Measurements from ENCODE around the gene ZNHIT1. TPM values are rescaled to one million over a fixed set of nuclear protein-coding genes. Genes with fewer than 3 reads are reported as not detected.

ZNHIT1 gene
- 10 to 100 TPM; 65.3 to 69.6 TPM for total RNA-seq

GRCh38 chr7:101217388-101218235 is at the start of gene ZNHIT1, which contains the start of gene PLOD3:
ZNHIT1 (plus strand) TSS chr7:101218165; CDS start chr7:101218196, 31 bp downstream.
PLOD3 (minus strand) TSS chr7:101217581; CDS start chr7:101217274, 307 bp downstream.
- peak; percentile 98 for DNase-seq (ENCODE audit: low spot score)
- H3K27me3 ChIP-seq: no peaks in the 10 kb centered on the region
- peak within 1 kb of the TSS; percentile 88 to 95 for H3K27ac ChIP-seq
- H3K36me3 ChIP-seq: peaks cover 18% of the 10 kb centered on the region
- peaks cover 0 to 38% of the 10 kb centered on the region in 2 donors for H3K4me1 ChIP-seq
- H3K4me3 ChIP-seq: peak within 1 kb of the TSS; percentile 78 to 85
- H3K9me3 ChIP-seq: no peaks in the 10 kb centered on the region
- peak in 1 of 2 donors; percentile 47 for TF ChIP-seq CTCF (IDR thresholded peaks at IDR 0.05)

- no peak for TF ChIP-seq CTCF (IDR thresholded peaks at IDR 0.05)
- no peaks in the 10 kb centered on the region for H3K9me3 ChIP-seq
- peaks cover 56 to 70% of the 10 kb centered on the region in 2 donors for H3K27me3 ChIP-seq
- H3K27ac ChIP-seq: no peak overlapping the region
- no peaks in the 10 kb centered on the region for H3K36me3 ChIP-seq
- no peak for DNase-seq (ENCODE audit: low spot score)
- no peak overlapping the region for H3K4me3 ChIP-seq
- H3K4me1 ChIP-seq: peaks cover 0 to 56% of the 10 kb centered on the region in 2 donors
Measured at GRCh38 chr7:101168412-101169049, 49.4 kb upstream of the ZNHIT1 start.

GRCh38 chr7:101169110-101169837 is 48.7 kb upstream of the ZNHIT1 start:
- peaks cover 0 to 56% of the 10 kb centered on the region in 2 donors for H3K4me1 ChIP-seq
- no peaks in the 10 kb centered on the region for H3K36me3 ChIP-seq
- H3K27ac ChIP-seq: no peak overlapping the region
- H3K4me3 ChIP-seq: no peak overlapping the region
- no peak for DNase-seq (ENCODE audit: low spot score)
- H3K27me3 ChIP-seq: peaks cover 63 to 70% of the 10 kb centered on the region in 2 donors
- no peak for TF ChIP-seq CTCF (IDR thresholded peaks at IDR 0.05)
- no peaks in the 10 kb centered on the region for H3K9me3 ChIP-seq

- Histone ChIP-seq H3K27me3 (peaks cover 61 to 70% of the 10 kb centered on the region in 2 donors), H3K27ac (no peak overlapping the region), H3K9me3 (no peaks in the 10 kb centered on the region), H3K4me1 (peaks cover 0 to 52% of the 10 kb centered on the region in 2 donors), H3K4me3 (no peak overlapping the region), H3K36me3 (no peaks in the 10 kb centered on the region)
- TF ChIP-seq CTCF (IDR thresholded peaks at IDR 0.05): peak; percentile 81 to 90
- peak; percentile 70 for DNase-seq (ENCODE audit: low spot score)
Measured at GRCh38 chr7:101169838-101170551, 48.0 kb upstream of the ZNHIT1 start.

Data from right atrium auricular region (tissue), 2 donors.